ENCODE results near the gene ZNF485. TPM values are rescaled to one million over a fixed set of nuclear protein-coding genes. Genes with fewer than 3 reads are reported as not detected.
A peak's percentile ranks its signal among the peaks of the same experiment; 100 is the strongest.

The ZNF485 gene
- total RNA-seq (2014; rRNA removed; shearing (Covaris generic); ENCODE audit: low replicate concordance), result 7.5 and 12.7 TPM in 2 replicates

DNA sequence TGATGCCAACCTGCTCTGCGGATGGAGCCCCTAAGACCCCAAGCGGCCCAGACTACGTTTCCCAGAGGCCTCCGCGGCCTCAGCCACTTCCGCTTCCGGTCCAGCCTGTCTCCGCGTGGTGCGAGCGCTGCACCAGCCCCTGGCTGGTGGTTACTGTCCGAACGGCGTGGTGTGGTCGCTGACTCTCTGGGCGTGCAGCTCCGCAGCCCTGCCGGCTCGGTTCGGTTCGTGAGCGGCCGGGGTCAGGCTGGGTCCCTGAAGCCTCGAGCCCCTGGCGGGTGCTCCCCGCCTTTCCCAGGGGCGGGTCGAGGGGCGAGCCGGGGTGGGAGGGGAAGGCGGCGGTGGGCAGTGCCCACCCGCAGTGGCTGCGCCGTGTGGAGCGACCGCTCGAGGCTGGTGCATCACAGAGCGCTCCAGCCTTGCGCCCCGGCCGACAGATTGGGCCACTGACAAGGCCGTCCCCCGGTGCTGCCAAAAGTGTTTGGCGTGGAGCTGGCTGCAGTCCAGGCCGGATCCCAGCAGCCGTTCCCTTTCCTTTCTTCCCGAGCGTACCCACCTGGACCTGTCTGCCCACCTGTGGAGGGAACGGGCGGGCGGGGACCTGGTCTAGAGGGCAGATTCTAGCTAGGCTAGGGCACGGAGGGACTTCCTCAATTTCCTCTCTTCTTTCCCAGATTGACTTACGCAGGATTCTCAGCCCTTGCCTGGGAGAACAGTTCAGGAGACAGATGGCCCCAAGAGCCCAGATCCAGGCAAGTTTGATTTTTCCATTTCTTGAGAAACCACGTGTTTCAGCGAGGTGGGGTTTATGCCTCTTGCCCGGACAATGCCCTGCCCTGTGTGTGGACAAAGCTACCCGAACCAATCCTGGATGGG lies at the start of gene ZNF485:
ZNF485 (plus strand) TSS at position 116 of the 876 bp plus-strand sequence; CDS start at position 729, 613 bp downstream.
- H2AFZ ChIP-seq (ENCODE audit: low read length), result peak within 1 kb of the TSS; percentile 69
- no peaks in the 10 kb centered on the region for H3K9me2 ChIP-seq (replicated peaks; ENCODE audit: insufficient read depth, low read length)
- peaks cover 14% of the 10 kb centered on the region for H3K79me2 ChIP-seq (ENCODE audit: low read length)
- no peaks in the 10 kb centered on the region for H4K20me1 ChIP-seq (ENCODE audit: insufficient read depth, low read depth, low read length)
- no peak within 1 kb of the TSS for H3K27ac ChIP-seq (ENCODE audit: low read length)
- peak; percentile 92 for DNase-seq
- H3K9me3 ChIP-seq (ENCODE audit: low read length), result peaks cover 9% of the 10 kb centered on the region
- peaks cover 16% of the 10 kb centered on the region for H3K4me1 ChIP-seq (ENCODE audit: low read length)
- H3K9ac ChIP-seq (ENCODE audit: low read length), result peak within 1 kb of the TSS; percentile 80
- peak within 1 kb of the TSS; percentile 74 for H3K4me2 ChIP-seq (ENCODE audit: low read depth, low read length, poor library complexity, severe bottlenecking)
- H3K27me3 ChIP-seq (ENCODE audit: low read length), result no peaks in the 10 kb centered on the region
- H3K4me3 ChIP-seq (ENCODE audit: low read length), result peak within 1 kb of the TSS; percentile 73
- H3K36me3 ChIP-seq (ENCODE audit: insufficient read depth, low read length), result peaks cover 31% of the 10 kb centered on the region

DNA sequence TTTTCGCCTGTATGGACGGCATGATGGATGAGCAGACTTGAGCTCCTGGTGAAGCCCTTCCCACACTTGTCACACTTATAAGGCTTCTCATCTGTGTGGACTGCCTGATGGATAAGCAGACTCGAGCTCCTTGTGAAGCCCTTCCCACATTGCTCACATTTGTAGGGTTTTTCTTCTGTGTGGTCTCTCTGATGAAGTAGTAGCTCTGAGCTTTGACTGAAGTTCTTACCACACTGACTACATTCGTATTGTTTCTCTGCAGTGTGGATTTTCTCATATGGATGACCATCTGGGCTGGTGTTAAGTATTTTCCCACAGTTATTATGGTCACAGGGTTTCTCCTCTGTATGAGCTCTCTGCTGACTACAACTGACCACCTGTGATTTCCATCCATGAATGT lies 49.0 kb upstream of the ZNF485 start:
- H3K4me2 ChIP-seq (ENCODE audit: low read depth, low read length, poor library complexity, severe bottlenecking), result no peak overlapping the region
- H3K27ac ChIP-seq (ENCODE audit: low read length), result no peak overlapping the region
- peaks cover 11% of the 10 kb centered on the region for H3K36me3 ChIP-seq (ENCODE audit: insufficient read depth, low read length)
- no peak for DNase-seq
- H3K9me3 ChIP-seq (ENCODE audit: low read length), result no peaks in the 10 kb centered on the region
- no peaks in the 10 kb centered on the region for H3K79me2 ChIP-seq (ENCODE audit: low read length)
- no peaks in the 10 kb centered on the region for H3K9me2 ChIP-seq (replicated peaks; ENCODE audit: insufficient read depth, low read length)
- H3K9ac ChIP-seq (ENCODE audit: low read length), result no peak overlapping the region
- no peaks in the 10 kb centered on the region for H3K4me1 ChIP-seq (ENCODE audit: low read length)
- no peak overlapping the region for H2AFZ ChIP-seq (ENCODE audit: low read length)
- no peak overlapping the region for H3K4me3 ChIP-seq (ENCODE audit: low read length)
- H4K20me1 ChIP-seq (ENCODE audit: insufficient read depth, low read depth, low read length), result no peaks in the 10 kb centered on the region
- H3K27me3 ChIP-seq (ENCODE audit: low read length), result no peaks in the 10 kb centered on the region

- H3K27me3 ChIP-seq (ENCODE audit: low read length), result no peaks in the 10 kb centered on the region
- H3K79me2 ChIP-seq (ENCODE audit: low read length), result peaks cover 9% of the 10 kb centered on the region; the same call in 1 of the 2 replicates
- no peak overlapping the region for H3K9ac ChIP-seq (ENCODE audit: low read length)
- H3K9me2 ChIP-seq (replicated peaks; ENCODE audit: insufficient read depth, low read length), result no peaks in the 10 kb centered on the region
- peaks cover 7% of the 10 kb centered on the region; the same call in 1 of the 2 replicates for H3K36me3 ChIP-seq (ENCODE audit: insufficient read depth, low read length)
- no peaks in the 10 kb centered on the region for H4K20me1 ChIP-seq (ENCODE audit: insufficient read depth, low read depth, low read length)
- no peak overlapping the region for H2AFZ ChIP-seq (ENCODE audit: low read length)
- H3K27ac ChIP-seq (ENCODE audit: low read length), result no peak overlapping the region
- H3K4me2 ChIP-seq (ENCODE audit: low read depth, low read length, poor library complexity, severe bottlenecking), result no peak overlapping the region
- no peaks in the 10 kb centered on the region for H3K9me3 ChIP-seq (ENCODE audit: low read length)
- no peak for DNase-seq
- H3K4me3 ChIP-seq (ENCODE audit: low read length), result no peak overlapping the region
- peaks cover 10% of the 10 kb centered on the region for H3K4me1 ChIP-seq (ENCODE audit: low read length)
These were observed 36.6 kb upstream of the ZNF485 start for GRCh38 chr10:43569681-43570080.

GRCh38 chr10:43570971-43571370 lies 35.3 kb upstream of the ZNF485 start:
- no peak overlapping the region; the same call in 1 of the 2 replicates for H2AFZ ChIP-seq (ENCODE audit: low read length)
- DNase-seq, result no peak
- H3K27ac ChIP-seq (ENCODE audit: low read length), result no peak overlapping the region
- H3K9me2 ChIP-seq (replicated peaks; ENCODE audit: insufficient read depth, low read length), result no peaks in the 10 kb centered on the region
- H3K9me3 ChIP-seq (ENCODE audit: low read length), result no peaks in the 10 kb centered on the region
- no peak overlapping the region for H3K9ac ChIP-seq (ENCODE audit: low read length)
- peaks cover 10% of the 10 kb centered on the region for H3K4me1 ChIP-seq (ENCODE audit: low read length)
- no peak overlapping the region for H3K4me2 ChIP-seq (ENCODE audit: low read depth, low read length, poor library complexity, severe bottlenecking)
- H3K36me3 ChIP-seq (ENCODE audit: insufficient read depth, low read length), result peaks cover 7% of the 10 kb centered on the region; the same call in 1 of the 2 replicates
- no peak overlapping the region for H3K4me3 ChIP-seq (ENCODE audit: low read length)
- no peaks in the 10 kb centered on the region for H3K27me3 ChIP-seq (ENCODE audit: low read length)
- H3K79me2 ChIP-seq (ENCODE audit: low read length), result peaks cover 9% of the 10 kb centered on the region; the same call in 1 of the 2 replicates
- no peaks in the 10 kb centered on the region for H4K20me1 ChIP-seq (ENCODE audit: insufficient read depth, low read depth, low read length)

DNA sequence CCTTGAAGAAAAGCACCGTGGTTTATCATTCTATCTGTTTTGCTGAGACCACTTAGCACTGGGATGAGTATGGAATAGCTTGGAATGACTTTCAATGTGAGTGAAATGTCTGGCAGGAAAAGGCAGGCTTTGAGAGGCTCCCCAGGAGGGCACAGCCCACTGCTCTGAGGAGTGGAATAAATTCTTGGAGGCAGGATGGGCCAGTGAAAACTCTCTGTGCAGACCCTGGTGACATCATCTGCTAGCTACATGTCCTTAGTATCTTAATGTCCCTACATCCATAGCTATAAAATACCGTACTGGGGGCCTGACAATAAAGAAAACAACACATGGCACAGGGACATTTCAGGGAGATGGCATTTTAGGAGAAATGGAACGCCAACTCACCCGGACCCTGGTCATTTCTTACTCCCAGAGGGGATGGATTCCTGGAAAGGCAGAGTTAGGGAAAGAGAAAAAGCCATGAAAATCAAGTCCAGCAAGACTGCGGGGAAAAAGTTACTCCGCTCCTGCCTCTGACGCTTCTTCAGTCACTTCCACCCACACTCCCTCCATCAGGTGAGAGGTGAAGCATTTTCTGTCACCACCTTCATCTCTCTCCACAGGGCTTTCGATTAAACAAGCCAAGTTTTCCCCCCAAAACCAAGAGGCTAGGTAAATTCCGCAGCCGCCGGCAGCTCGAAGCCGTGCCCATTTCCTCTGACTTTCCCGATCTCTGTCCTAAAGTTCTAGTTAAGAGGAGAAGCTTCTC lies 32.8 kb upstream of the ZNF485 start:
- H3K9ac ChIP-seq (ENCODE audit: low read length), result peak overlapping the region; percentile 68
- no peaks in the 10 kb centered on the region for H4K20me1 ChIP-seq (ENCODE audit: insufficient read depth, low read depth, low read length)
- H3K4me1 ChIP-seq (ENCODE audit: low read length), result peaks cover 10% of the 10 kb centered on the region
- peak overlapping the region; percentile 66 for H3K4me2 ChIP-seq (ENCODE audit: low read depth, low read length, poor library complexity, severe bottlenecking)
- no peaks in the 10 kb centered on the region for H3K27me3 ChIP-seq (ENCODE audit: low read length)
- no peak overlapping the region for H2AFZ ChIP-seq (ENCODE audit: low read length)
- H3K4me3 ChIP-seq (ENCODE audit: low read length), result peak overlapping the region; percentile 68
- H3K36me3 ChIP-seq (ENCODE audit: insufficient read depth, low read length), result no peaks in the 10 kb centered on the region; the same call in 1 of the 2 replicates
- no peaks in the 10 kb centered on the region for H3K9me2 ChIP-seq (replicated peaks; ENCODE audit: insufficient read depth, low read length)
- no peak overlapping the region for H3K27ac ChIP-seq (ENCODE audit: low read length)
- peaks cover 9% of the 10 kb centered on the region; the same call in 1 of the 2 replicates for H3K79me2 ChIP-seq (ENCODE audit: low read length)
- H3K9me3 ChIP-seq (ENCODE audit: low read length), result peaks cover 3% of the 10 kb centered on the region; the same call in 1 of the 2 replicates
- no peak for DNase-seq

DNA sequence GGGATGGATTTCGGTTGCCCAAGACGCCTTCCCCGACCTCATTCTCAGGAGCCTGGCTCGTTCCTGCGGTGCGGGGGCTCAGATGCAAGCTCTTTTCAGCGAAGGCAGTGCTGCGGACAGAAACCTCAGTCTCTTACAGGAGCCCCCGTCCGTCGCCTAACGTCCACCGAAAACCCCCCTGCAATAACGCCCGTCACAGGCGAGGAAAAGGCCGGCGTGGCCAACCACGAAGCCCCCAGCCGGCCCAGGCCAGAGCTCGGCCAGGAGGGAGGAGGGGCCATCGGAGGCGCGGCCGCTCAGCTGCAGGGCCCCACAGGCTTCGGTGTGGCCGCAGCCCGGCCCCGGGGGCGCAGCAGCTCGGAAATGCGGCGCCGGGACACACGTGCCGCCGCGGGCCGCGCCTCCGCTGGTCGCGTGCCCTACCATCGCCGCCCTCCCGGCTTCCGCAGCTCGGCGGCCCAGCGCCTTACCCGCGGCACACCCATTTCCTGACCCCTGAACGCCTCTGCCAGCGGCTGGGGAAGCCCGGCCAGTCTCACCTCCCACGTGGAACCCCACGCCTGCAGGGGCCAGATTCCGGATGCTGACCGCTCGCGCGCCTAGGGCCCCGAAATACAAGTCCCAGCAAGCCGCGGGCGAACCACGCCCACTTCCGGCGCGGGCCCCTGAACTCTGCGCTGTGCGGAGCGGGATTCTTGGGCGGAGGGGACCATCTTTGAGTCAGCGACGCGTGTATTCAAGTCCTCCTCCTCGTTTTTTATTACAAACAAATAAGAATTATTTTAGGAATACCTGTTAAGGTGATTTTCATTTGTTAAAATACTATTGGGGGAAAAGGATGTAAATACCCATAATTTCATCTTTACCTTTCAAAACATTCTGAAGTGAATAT lies 32.0 kb upstream of the ZNF485 start, which contains the start of gene ZNF239:
ZNF239 (minus strand) TSS at position 616 of the 892 bp plus-strand sequence. CDS start 16,537 bp downstream, outside the sequence.
- peak within 1 kb of the TSS; percentile 6; the same call in 1 of the 2 replicates for H2AFZ ChIP-seq (ENCODE audit: low read length)
- no peak within 1 kb of the TSS for H3K27ac ChIP-seq (ENCODE audit: low read length)
- peak within 1 kb of the TSS; percentile 68 for H3K4me3 ChIP-seq (ENCODE audit: low read length)
- peak within 1 kb of the TSS; percentile 68 for H3K9ac ChIP-seq (ENCODE audit: low read length)
- H3K36me3 ChIP-seq (ENCODE audit: insufficient read depth, low read length), result no peaks in the 10 kb centered on the region; the same call in 1 of the 2 replicates
- DNase-seq, result peak; percentile 90
- H3K9me3 ChIP-seq (ENCODE audit: low read length), result peaks cover 3% of the 10 kb centered on the region; the same call in 1 of the 2 replicates
- no peaks in the 10 kb centered on the region for H4K20me1 ChIP-seq (ENCODE audit: insufficient read depth, low read depth, low read length)
- H3K4me2 ChIP-seq (ENCODE audit: low read depth, low read length, poor library complexity, severe bottlenecking), result peak within 1 kb of the TSS; percentile 66
- H3K4me1 ChIP-seq (ENCODE audit: low read length), result peaks cover 10% of the 10 kb centered on the region
- no peaks in the 10 kb centered on the region for H3K27me3 ChIP-seq (ENCODE audit: low read length)
- H3K79me2 ChIP-seq (ENCODE audit: low read length), result peaks cover 9% of the 10 kb centered on the region; the same call in 1 of the 2 replicates
- no peaks in the 10 kb centered on the region for H3K9me2 ChIP-seq (replicated peaks; ENCODE audit: insufficient read depth, low read length)

GRCh38 chr10:43574906-43575305 lies 31.3 kb upstream of the ZNF485 start:
- H3K9me3 ChIP-seq (ENCODE audit: low read length), result peaks cover 3% of the 10 kb centered on the region; the same call in 1 of the 2 replicates
- no peak overlapping the region for H3K27ac ChIP-seq (ENCODE audit: low read length)
- H3K79me2 ChIP-seq (ENCODE audit: low read length), result peaks cover 9% of the 10 kb centered on the region; the same call in 1 of the 2 replicates
- H3K9ac ChIP-seq (ENCODE audit: low read length), result no peak overlapping the region
- peak overlapping the region; percentile 68; the same call in 1 of the 2 replicates for H3K4me3 ChIP-seq (ENCODE audit: low read length)
- no peak for DNase-seq
- H4K20me1 ChIP-seq (ENCODE audit: insufficient read depth, low read depth, low read length), result no peaks in the 10 kb centered on the region
- H3K9me2 ChIP-seq (replicated peaks; ENCODE audit: insufficient read depth, low read length), result no peaks in the 10 kb centered on the region
- H3K36me3 ChIP-seq (ENCODE audit: insufficient read depth, low read length), result no peaks in the 10 kb centered on the region; the same call in 1 of the 2 replicates
- H2AFZ ChIP-seq (ENCODE audit: low read length), result peak overlapping the region; percentile 6; the same call in 1 of the 2 replicates
- H3K4me1 ChIP-seq (ENCODE audit: low read length), result peaks cover 10% of the 10 kb centered on the region
- peak overlapping the region; percentile 66 for H3K4me2 ChIP-seq (ENCODE audit: low read depth, low read length, poor library complexity, severe bottlenecking)
- H3K27me3 ChIP-seq (ENCODE audit: low read length), result no peaks in the 10 kb centered on the region

All from Karpas-422 (cell line).